ENCODE data around the gene ADAMTS3. TPM values are rescaled to one million over a fixed set of nuclear protein-coding genes. Genes with fewer than 3 reads are reported as not detected.

Gene ADAMTS3
- total and polyA plus RNA-seq, 2 donors (not counting 1 experiment from before 2014, with no cell fraction given): not detected

DNA sequence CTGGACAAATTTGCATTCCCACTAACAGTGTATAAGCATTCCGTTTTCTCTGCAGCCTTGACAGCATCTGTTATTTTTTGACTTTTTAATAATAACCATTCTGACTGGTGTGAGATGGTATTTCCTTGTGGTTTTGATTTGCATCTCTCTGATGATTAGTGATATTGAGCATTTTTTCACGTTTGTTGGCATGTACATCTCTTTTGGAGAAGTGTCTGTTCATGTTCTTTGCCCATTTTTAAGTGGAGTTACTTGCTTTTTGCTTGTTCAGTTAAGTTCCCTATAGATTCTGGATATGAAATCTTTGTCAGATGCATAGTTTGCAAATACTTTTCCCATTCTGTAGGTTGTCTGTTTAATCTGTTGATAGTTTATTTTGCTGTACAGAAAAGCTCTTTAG is 68.8 kb downstream of the ADAMTS3 start:
- CTCF ChIA-PET: no interaction called here
- H3K27ac ChIP-seq (ENCODE audit: low read length in 2 of 2): no peak overlapping the region
- H3K27me3 ChIP-seq (replicated peaks in 1 of 4; ENCODE audit: control extremely low read depth in 1 of 4, control insufficient read depth in 3 of 4, insufficient read depth in 4 of 4, low read length in 3 of 4): no peaks in the 10 kb centered on the region
- H3K36me3 ChIP-seq (replicated peaks in 1 of 2; ENCODE audit: control extremely low read depth in 1 of 2, control insufficient read depth in 1 of 2, extremely low read depth in 1 of 2, insufficient read depth in 2 of 2, low read length in 1 of 2): no peaks in the 10 kb centered on the region
- H3K27ac Mint-ChIP-seq: no peak overlapping the region
- no peaks in the 10 kb centered on the region for H3K4me1 ChIP-seq (ENCODE audit: control insufficient read depth in 2 of 2, insufficient read depth in 2 of 2, low read length in 2 of 2)
- H3K9ac ChIP-seq (ENCODE audit: low read length): no peak overlapping the region
- H3K4me3 ChIP-seq (ENCODE audit: control extremely low read depth in 1 of 5, extremely low read depth in 1 of 5, insufficient read depth in 1 of 5, low read depth in 2 of 5, low read length in 4 of 5): no peak overlapping the region
- WGBS (ENCODE audit: insufficient coverage): 60% methylated on average over 1 of the region's 2 CpGs
- POLR2A ChIA-PET: no interaction called here
- no peak for TF ChIP-seq EZH2 (IDR thresholded peaks at IDR 0.05; ENCODE audit: borderline replicate concordance, insufficient read depth, low read depth, low read length, poor library complexity, severe bottlenecking)
- TF ChIP-seq, protein P1, sequence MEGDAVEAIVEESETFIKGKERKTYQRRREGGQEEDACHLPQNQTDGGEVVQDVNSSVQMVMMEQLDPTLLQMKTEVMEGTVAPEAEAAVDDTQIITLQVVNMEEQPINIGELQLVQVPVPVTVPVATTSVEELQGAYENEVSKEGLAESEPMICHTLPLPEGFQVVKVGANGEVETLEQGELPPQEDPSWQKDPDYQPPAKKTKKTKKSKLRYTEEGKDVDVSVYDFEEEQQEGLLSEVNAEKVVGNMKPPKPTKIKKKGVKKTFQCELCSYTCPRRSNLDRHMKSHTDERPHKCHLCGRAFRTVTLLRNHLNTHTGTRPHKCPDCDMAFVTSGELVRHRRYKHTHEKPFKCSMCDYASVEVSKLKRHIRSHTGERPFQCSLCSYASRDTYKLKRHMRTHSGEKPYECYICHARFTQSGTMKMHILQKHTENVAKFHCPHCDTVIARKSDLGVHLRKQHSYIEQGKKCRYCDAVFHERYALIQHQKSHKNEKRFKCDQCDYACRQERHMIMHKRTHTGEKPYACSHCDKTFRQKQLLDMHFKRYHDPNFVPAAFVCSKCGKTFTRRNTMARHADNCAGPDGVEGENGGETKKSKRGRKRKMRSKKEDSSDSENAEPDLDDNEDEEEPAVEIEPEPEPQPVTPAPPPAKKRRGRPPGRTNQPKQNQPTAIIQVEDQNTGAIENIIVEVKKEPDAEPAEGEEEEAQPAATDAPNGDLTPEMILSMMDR (IDR thresholded peaks at IDR 0.05): no peak
- intact Hi-C loops (cut with micrococcal nuclease): no loop called here
- no peaks in the 10 kb centered on the region for H3K9me3 Mint-ChIP-seq (ENCODE audit: insufficient read depth)
- H4K20me1 ChIP-seq (ENCODE audit: control insufficient read depth, insufficient read depth, low read length, poor library complexity, severe bottlenecking): no peaks in the 10 kb centered on the region
- DNase-seq (no peak), ATAC-seq (ENCODE audit: low read depth) (no peak)
- no peaks in the 10 kb centered on the region for H3K79me2 ChIP-seq (ENCODE audit: control insufficient read depth, insufficient read depth, low read length)
- no peak overlapping the region for H2AFZ ChIP-seq (ENCODE audit: insufficient read depth, low read depth, low read length, poor library complexity, severe bottlenecking)
- no peaks in the 10 kb centered on the region for H3K27me3 Mint-ChIP-seq
- H3K4me3 Mint-ChIP-seq: no peak overlapping the region
- H3K4me1 Mint-ChIP-seq: no peaks in the 10 kb centered on the region
- H3K9me3 ChIP-seq (ENCODE audit: control extremely low read depth in 1 of 3, control insufficient read depth in 2 of 3, insufficient read depth in 1 of 3, low read length in 2 of 3): no peaks in the 10 kb centered on the region
- H3K4me2 ChIP-seq (replicated peaks; ENCODE audit: low read depth, low read length, poor library complexity, severe bottlenecking): no peak overlapping the region

DNA sequence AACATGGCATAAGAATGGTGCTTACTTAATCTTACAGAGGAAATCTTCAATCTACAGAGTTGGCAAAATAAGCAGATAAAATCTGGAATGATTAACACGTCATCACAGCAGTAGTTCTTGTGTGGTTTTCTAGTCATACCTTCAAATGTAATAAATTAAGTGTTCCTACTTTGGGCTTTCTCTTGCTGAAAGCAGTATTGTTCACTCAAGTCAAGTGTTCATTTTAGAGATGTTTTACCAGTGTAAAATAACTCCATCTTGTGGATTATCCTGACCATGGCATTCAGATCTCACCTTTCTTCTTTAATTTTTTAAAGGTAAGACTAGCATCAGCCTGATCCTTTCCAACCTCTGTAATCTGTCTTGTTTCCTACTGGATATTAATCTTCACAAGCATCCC is 72.9 kb downstream of the ADAMTS3 start:
- CTCF ChIA-PET: no interaction called here
- DNase-seq (no peak), ATAC-seq (ENCODE audit: low read depth) (no peak)
- no peak overlapping the region for H3K9ac ChIP-seq (ENCODE audit: low read length)
- no peaks in the 10 kb centered on the region for H3K36me3 ChIP-seq (replicated peaks in 1 of 2; ENCODE audit: control extremely low read depth in 1 of 2, control insufficient read depth in 1 of 2, extremely low read depth in 1 of 2, insufficient read depth in 2 of 2, low read length in 1 of 2)
- Mint-ChIP-seq H3K9me3 (ENCODE audit: insufficient read depth) (no peaks in the 10 kb centered on the region), H3K27me3 (no peaks in the 10 kb centered on the region), H3K4me3 (no peak overlapping the region), H3K27ac (no peak overlapping the region), H3K4me1 (no peaks in the 10 kb centered on the region)
- no peak overlapping the region for H3K27ac ChIP-seq (ENCODE audit: low read length in 2 of 2)
- no peak for TF ChIP-seq EZH2 (IDR thresholded peaks at IDR 0.05; ENCODE audit: borderline replicate concordance, insufficient read depth, low read depth, low read length, poor library complexity, severe bottlenecking)
- TF ChIP-seq, protein P1 (IDR thresholded peaks at IDR 0.05): no peak
- H3K4me1 ChIP-seq (ENCODE audit: control insufficient read depth in 2 of 2, insufficient read depth in 2 of 2, low read length in 2 of 2): no peaks in the 10 kb centered on the region
- H3K79me2 ChIP-seq (ENCODE audit: control insufficient read depth, insufficient read depth, low read length): no peaks in the 10 kb centered on the region
- no peaks in the 10 kb centered on the region for H3K27me3 ChIP-seq (replicated peaks in 1 of 4; ENCODE audit: control extremely low read depth in 1 of 4, control insufficient read depth in 3 of 4, insufficient read depth in 4 of 4, low read length in 3 of 4)
- H2AFZ ChIP-seq (ENCODE audit: insufficient read depth, low read depth, low read length, poor library complexity, severe bottlenecking): no peak overlapping the region
- H3K4me3 ChIP-seq (ENCODE audit: control extremely low read depth in 1 of 5, extremely low read depth in 1 of 5, insufficient read depth in 1 of 5, low read depth in 2 of 5, low read length in 4 of 5): no peak overlapping the region
- POLR2A ChIA-PET: no interaction called here
- WGBS (ENCODE audit: insufficient coverage): no CpG with 5 or more reads among the region's 1 CpG
- no peak overlapping the region for H3K4me2 ChIP-seq (replicated peaks; ENCODE audit: low read depth, low read length, poor library complexity, severe bottlenecking)
- no peaks in the 10 kb centered on the region for H4K20me1 ChIP-seq (ENCODE audit: control insufficient read depth, insufficient read depth, low read length, poor library complexity, severe bottlenecking)
- peaks cover 0 to 5% (median 4%) of the 10 kb centered on the region in 3 donors for H3K9me3 ChIP-seq (ENCODE audit: control extremely low read depth in 1 of 3, control insufficient read depth in 2 of 3, insufficient read depth in 1 of 3, low read length in 2 of 3)
- intact Hi-C loops (cut with micrococcal nuclease): no loop called here
